AG09319 (cell line): ENCODE data around the gene POLQ.

ENCODE experiments used
- DNase-seq: peaks from one replicate; pipeline ENCODE4 v3.0.0-alpha.2; 2010; ENCODE audit warnings: low read depth; ENCODE audit errors: extremely low read depth
- CTCF ChIP-seq: IDR thresholded peaks from 2 replicates; pipeline ENCODE4 v1.5.1; 2011; ENCODE audit warnings: low read depth, mild to moderate bottlenecking, inconsistent platforms, low read length, moderate library complexity

Gene POLQ

GRCh38 chr3:121490161-121490560 is 55.6 kb downstream of the POLQ start:
- no peak for DNase-seq

GRCh38 chr3:121488628-121489027 is 57.2 kb downstream of the POLQ start:
- no peak for TF ChIP-seq CTCF
- no peak for DNase-seq

More at GRCh38 chr3:121490161-121490560, 55.6 kb downstream of the POLQ start:
- no peak for TF ChIP-seq CTCF

GRCh38 chr3:121483290-121483689 is 62.5 kb downstream of the POLQ start:
- no peak for TF ChIP-seq CTCF
- DNase-seq, result no peak

GRCh38 chr3:121482660-121483059 is 63.1 kb downstream of the POLQ start:
- DNase-seq, result no peak
- no peak for TF ChIP-seq CTCF

DNA sequence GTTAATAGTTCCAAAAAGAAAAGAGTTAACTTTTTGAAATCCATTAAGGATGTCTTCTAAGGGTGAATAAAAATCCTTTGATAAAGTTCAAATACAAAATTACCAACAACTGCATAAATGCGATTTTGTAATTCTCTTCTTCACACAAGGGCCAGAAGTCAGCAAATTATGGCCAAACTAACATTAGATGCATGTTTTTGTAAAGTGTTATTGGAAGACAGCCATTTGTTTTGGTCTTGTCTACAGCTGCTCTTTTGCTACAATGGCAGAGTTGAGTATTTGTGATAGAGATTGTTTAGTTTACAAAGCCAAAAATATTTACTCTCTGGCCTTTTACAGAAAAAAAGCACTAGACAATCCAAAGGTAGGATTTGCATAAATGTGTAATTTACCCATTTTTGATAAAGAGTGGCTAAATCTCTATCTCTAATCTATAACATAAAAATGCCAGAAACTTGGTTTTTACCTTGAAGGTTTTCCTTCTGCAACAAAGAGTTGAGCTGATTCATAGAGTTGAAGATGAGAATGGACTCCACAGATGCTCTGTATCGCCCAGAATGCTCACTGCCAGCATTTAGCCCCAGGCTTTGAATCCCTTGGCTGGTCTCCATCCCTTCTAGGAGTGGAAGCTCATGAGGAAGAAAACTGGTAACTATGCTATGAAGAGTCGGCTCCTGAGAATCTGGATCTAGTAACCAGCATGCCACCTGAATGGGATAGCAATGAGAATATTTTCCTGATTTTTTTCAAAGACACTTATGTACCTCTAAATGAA is 64.5 kb downstream of the POLQ start:
- no peak for TF ChIP-seq CTCF
- DNase-seq, result no peak

- peak; percentile 79 for DNase-seq
- TF ChIP-seq CTCF, result no peak
Observed at GRCh38 chr3:121477589-121477988, 68.2 kb downstream of the POLQ start.

DNA sequence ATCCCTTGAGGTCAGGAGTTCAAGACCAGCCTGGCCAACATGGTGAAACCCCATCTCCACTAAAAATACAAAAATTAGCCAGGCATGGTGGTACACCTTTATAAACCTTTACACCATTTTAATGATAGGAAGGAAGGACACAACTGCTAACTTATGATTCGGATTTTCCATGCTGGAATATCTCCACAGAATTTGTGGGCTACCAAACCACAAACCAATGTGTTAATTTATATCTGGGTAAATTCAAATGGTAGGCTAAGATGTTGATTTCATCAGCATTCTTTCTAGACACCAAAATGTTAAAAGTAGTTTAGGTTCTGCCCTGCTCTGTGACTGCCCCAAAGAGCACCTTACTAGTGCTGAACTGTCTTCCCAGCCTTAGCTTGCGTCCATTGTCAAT is 72.8 kb downstream of the POLQ start:
- no peak for DNase-seq
- no peak for TF ChIP-seq CTCF
